Kidney epithelial cell (primary cell): ENCODE results near the gene ARHGAP8. TPM values are rescaled to one million over a fixed set of nuclear protein-coding genes. Genes with fewer than 3 reads are reported as not detected.

Experiments used
- DNase-seq: peaks from one replicate; pipeline ENCODE4 v3.0.0-alpha.2; 2010; ENCODE audit warnings: low read depth
- H3K27me3 ChIP-seq: 2 replicates; pipeline ENCODE4 v1.6.0; 2011; ENCODE audit warnings: low read length; ENCODE audit not compliant: control insufficient read depth, insufficient read depth
- H3K36me3 ChIP-seq: 2 replicates; pipeline ENCODE4 v1.5.1; 2011; ENCODE audit warnings: low read length; ENCODE audit not compliant: control insufficient read depth, insufficient read depth
- H3K4me3 ChIP-seq: 2 replicates; pipeline ENCODE4 v1.5.1; 2011; ENCODE audit warnings: low read depth, mild to moderate bottlenecking, control low read depth, low read length
- CTCF ChIP-seq: IDR thresholded peaks from 2 replicates; pipeline ENCODE4 v1.5.1; 2011; ENCODE audit warnings: mild to moderate bottlenecking, moderate library complexity, low read length, control low read depth, inconsistent platforms; ENCODE audit not compliant: insufficient read depth, poor library complexity, severe bottlenecking
- total RNA-seq: library from RNA; depleted of rRNA; stranded (reverse); fragments of >200 nt; gene quantifications from 2 replicates; pipeline ENCODE4 v1.2.3, GENCODE V29; 2015

Gene ARHGAP8
- total RNA-seq, 1 donor from 2014 or later: 22.9 TPM

- no peak overlapping the region for H3K4me3 ChIP-seq
- TF ChIP-seq CTCF: no peak
- no peak for DNase-seq
- no peaks in the 10 kb centered on the region for H3K36me3 ChIP-seq
- H3K27me3 ChIP-seq: no peaks in the 10 kb centered on the region
These were observed 31.2 kb upstream of the ARHGAP8 start for GRCh38 chr22:44721213-44721612.

DNA sequence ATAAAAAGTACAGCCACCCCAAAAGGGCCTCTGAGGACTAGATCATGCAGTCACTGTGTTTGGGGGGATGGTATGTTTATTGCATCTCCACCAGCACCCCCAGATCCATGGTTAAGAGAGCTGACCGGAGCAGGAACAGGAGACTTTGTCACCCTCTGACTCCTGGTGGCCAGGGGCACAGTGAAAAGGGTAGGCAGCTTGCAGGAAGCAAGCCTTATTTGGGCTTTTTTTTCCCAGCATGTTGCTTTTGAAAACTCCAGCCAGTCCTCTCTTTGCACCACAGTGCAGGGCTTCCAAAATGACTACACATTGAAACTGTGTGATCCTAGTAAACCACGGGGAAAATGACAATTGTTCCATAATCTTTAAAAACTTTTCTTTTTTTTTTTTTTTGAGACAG, 29.8 kb upstream of the ARHGAP8 start:
- H3K36me3 ChIP-seq: no peaks in the 10 kb centered on the region

DNA sequence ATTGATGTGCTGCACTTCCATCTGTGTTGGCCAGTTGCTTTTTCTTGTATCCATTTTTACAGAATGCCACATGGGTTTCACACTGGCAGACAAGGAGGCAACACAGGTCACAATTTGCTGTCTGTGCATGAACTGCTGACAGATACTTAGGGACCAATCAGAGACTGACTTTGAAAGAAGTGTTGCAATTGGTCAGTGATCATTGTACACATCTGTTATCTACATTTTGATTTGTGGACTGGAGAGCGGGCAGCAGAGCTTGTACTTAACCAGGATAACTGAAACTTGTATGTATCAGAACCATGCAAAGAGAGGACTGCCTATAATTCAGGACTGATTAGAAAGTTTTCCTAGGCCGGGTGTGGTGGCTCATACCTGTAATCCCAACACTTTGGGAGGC, 28.6 kb upstream of the ARHGAP8 start:
- H3K36me3 ChIP-seq: no peaks in the 10 kb centered on the region
- DNase-seq: no peak

More for the DNA sequence above, 29.8 kb upstream of the ARHGAP8 start:
- H3K27me3 ChIP-seq: no peaks in the 10 kb centered on the region
- DNase-seq: no peak
- no peak for TF ChIP-seq CTCF
- H3K4me3 ChIP-seq: no peak overlapping the region

DNA sequence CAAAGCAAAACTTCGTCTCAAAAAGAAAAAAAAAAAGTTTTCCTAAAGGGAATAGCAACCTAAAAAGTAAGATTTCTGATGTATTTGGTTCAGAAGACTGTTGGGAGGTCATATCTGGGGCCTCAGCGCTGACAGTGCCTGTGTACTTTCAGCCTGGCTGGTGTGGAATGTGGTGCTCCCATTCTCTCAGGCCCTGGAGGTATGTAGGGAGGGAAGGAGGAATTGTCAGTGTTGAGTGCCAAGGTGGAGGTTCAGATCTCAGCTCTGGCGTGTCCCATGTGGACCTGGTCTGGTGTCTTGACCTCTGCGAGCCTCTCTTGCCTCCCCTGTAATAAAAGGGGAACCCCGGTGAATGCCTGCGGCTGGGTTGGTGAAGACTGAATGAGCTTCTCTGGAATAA, 28.0 kb upstream of the ARHGAP8 start:
- no peak for DNase-seq
- Histone ChIP-seq H3K4me3 (no peak overlapping the region), H3K36me3 (no peaks in the 10 kb centered on the region), H3K27me3 (no peaks in the 10 kb centered on the region)
- no peak for TF ChIP-seq CTCF

More for the DNA sequence above, 28.6 kb upstream of the ARHGAP8 start:
- no peak for TF ChIP-seq CTCF
- no peak overlapping the region for H3K4me3 ChIP-seq
- H3K27me3 ChIP-seq: no peaks in the 10 kb centered on the region

GRCh38 chr22:44724859-44725258, 27.5 kb upstream of the ARHGAP8 start:
- no peaks in the 10 kb centered on the region for H3K36me3 ChIP-seq
- H3K27me3 ChIP-seq: no peaks in the 10 kb centered on the region
- H3K4me3 ChIP-seq: no peak overlapping the region
- TF ChIP-seq CTCF: no peak
- DNase-seq: no peak

- Histone ChIP-seq H3K36me3 (no peaks in the 10 kb centered on the region), H3K4me3 (no peak overlapping the region), H3K27me3 (no peaks in the 10 kb centered on the region)
- DNase-seq: no peak
- no peak for TF ChIP-seq CTCF
These were observed 25.9 kb upstream of the ARHGAP8 start for GRCh38 chr22:44726439-44726838.
